K562 (cell line): ENCODE data around the gene TRAP1. TPM values are rescaled to one million over a fixed set of nuclear protein-coding genes. Genes with fewer than 3 reads are reported as not detected.

Experiments used
- ATAC-seq: fragments of 200-7000 bp; cut with Tn5 transposase; 3 replicates; pipeline ENCODE4 v1.9.1; 2020; ENCODE audit warnings: moderate library complexity
- BruUV-seq: library from RNA; stranded (reverse); fragments of 400-500 nt; replicated peaks from 2 replicates; lab custom pipeline; 2021; lab: Mats Ljungman, UMichigan
- CTCF ChIA-PET: fragments of 300-600 bp; formaldehyde crosslinking; extraction: SDS; loops from one replicate; lab custom pipeline; 2021; ENCODE audit warnings: low intra/inter-chr PET ratio; lab: Yijun Ruan, JAX
- POLR2A ChIA-PET: fragments of 300-600, 350-650 bp; sonication (Branson Sonifier 250); formaldehyde crosslinking; extraction: SDS; loops from one replicate; lab custom pipeline; 2021; ENCODE audit warnings: antibody characterized with exemption, inconsistent platforms; lab: Yijun Ruan, JAX
- DNase-seq, 4 experiments: peaks; one replicate each; pipeline versions ENCODE4 v3.0.0 to v3.0.0-alpha.2; 2011 to 2018; ENCODE audit warnings: low spot score in 3 of 4, mixed read lengths in 3 of 4; ENCODE audit errors: extremely low read depth in 1 of 4
- FAIRE-seq: peaks from 2 replicates; lab custom pipeline; 2011; peaks lifted over from hg19 to GRCh38; lab: Jason Lieb, UNC
- H2AFZ ChIP-seq: 2 replicates; pipeline ENCODE4 v1.6.0; 2011; ENCODE audit warnings: low read depth, low read length, control low read depth, inconsistent platforms
- H3K27ac ChIP-seq: fragments of 200-600 bp; 3 replicates; pipeline ENCODE4 v1.8.0; 2011; ENCODE audit warnings: low read depth, mild to moderate bottlenecking, control low read depth, inconsistent platforms, low read length, moderate library complexity, mixed read lengths; ENCODE audit errors: extremely low read depth
- H3K27me3 ChIP-seq, 2 experiments: fragments of 300-600 bp in 1 of 2; 2 replicates in 1 of 2; 3 replicates in 1 of 2; pipeline versions ENCODE4 v1.6.0 to v1.8.0; 2011; ENCODE audit warnings: inconsistent platforms in 2 of 2, low read length in 2 of 2, mild to moderate bottlenecking in 1 of 2, mixed read lengths in 1 of 2, moderate library complexity in 1 of 2; ENCODE audit not compliant: control insufficient read depth in 2 of 2, insufficient read depth in 2 of 2
- H3K36me3 ChIP-seq: fragments of 300-600 bp; 3 replicates; pipeline ENCODE4 v1.8.0; 2011; ENCODE audit warnings: mild to moderate bottlenecking, low read length, inconsistent platforms; ENCODE audit not compliant: control insufficient read depth, insufficient read depth
- H3K4me1 ChIP-seq, 2 experiments: fragments of 200-600 bp in 1 of 2; replicated peaks in 1 of 2; 2 replicates in 1 of 2; 3 replicates in 1 of 2; pipeline versions ENCODE4 v1.5.1 to v1.8.0; 2011; ENCODE audit warnings: inconsistent platforms in 2 of 2, low read length in 2 of 2, mild to moderate bottlenecking in 1 of 2, mixed read lengths in 1 of 2, moderate library complexity in 1 of 2; ENCODE audit not compliant: control insufficient read depth in 2 of 2, insufficient read depth in 2 of 2
- H3K4me2 ChIP-seq: 2 replicates; pipeline ENCODE4 v1.6.1; 2011; ENCODE audit warnings: low read length, control low read depth, inconsistent platforms, mixed read lengths; ENCODE audit not compliant: insufficient read depth
- H3K4me3 ChIP-seq: fragments of 200-600 bp; sonication (generic), shearing (Covaris generic); 2 replicates; pipeline ENCODE4 v1.5.1; 2016; ENCODE audit warnings: control low read depth, inconsistent platforms
- H3K79me2 ChIP-seq: fragments of 200-600 bp; 3 replicates; pipeline ENCODE4 v1.8.0; 2011; ENCODE audit warnings: low read length, inconsistent platforms; ENCODE audit not compliant: control insufficient read depth, insufficient read depth
- H3K9ac ChIP-seq, 2 experiments: 2 replicates each; pipeline versions ENCODE4 v1.6.0 to v1.6.1; 2011; ENCODE audit warnings: low read depth in 2 of 2, low read length in 2 of 2, control low read depth in 1 of 2, inconsistent platforms in 1 of 2, mild to moderate bottlenecking in 1 of 2, mixed read lengths in 1 of 2; ENCODE audit not compliant: insufficient read depth in 1 of 2
- H3K9me1 ChIP-seq: one replicate; pipeline ENCODE4 v1.6.0; 2011; ENCODE audit warnings: inconsistent platforms, mild to moderate bottlenecking, low read length, moderate library complexity; ENCODE audit not compliant: control insufficient read depth, insufficient read depth
- H3K9me3 ChIP-seq: replicated peaks from 2 replicates; pipeline ENCODE4 v1.5.1; 2011; ENCODE audit warnings: low read depth, low read length, inconsistent platforms; ENCODE audit not compliant: control insufficient read depth, insufficient read depth
- H4K20me1 ChIP-seq: replicated peaks from 2 replicates; pipeline ENCODE4 v1.6.1; 2011; ENCODE audit warnings: low read length, inconsistent platforms, mixed read lengths; ENCODE audit not compliant: control insufficient read depth, insufficient read depth
- BRD9 ChIP-seq: fragments of 450-650 bp; IDR thresholded peaks from 2 replicates; pipeline ENCODE4 v1.6.1; 2018; ENCODE audit warnings: low read depth; ENCODE audit not compliant: partially characterized antibody
- CBFA2T3 ChIP-seq: fragments of 450-650 bp; IDR thresholded peaks from 2 replicates; pipeline ENCODE4 v1.6.1; 2017
- GATAD2A ChIP-seq: fragments of 450-650 bp; IDR thresholded peaks from 2 replicates; pipeline ENCODE4 v1.6.1; 2017
- GTF2F1 ChIP-seq: IDR thresholded peaks from 2 replicates; pipeline ENCODE4 v1.6.1; 2011; ENCODE audit warnings: low read depth, low read length, improper control_type of control experiment
- MIER1 ChIP-seq: fragments of 450-650 bp; IDR thresholded peaks from 2 replicates; pipeline ENCODE4 v1.6.1; 2016; ENCODE audit warnings: antibody characterized with exemption, mild to moderate bottlenecking, low read depth
- NCOR1 ChIP-seq: fragments of 450-650 bp; IDR thresholded peaks from 2 replicates; pipeline ENCODE4 v1.6.1; 2016; ENCODE audit warnings: mild to moderate bottlenecking, moderate library complexity
- NFRKB ChIP-seq: fragments of 450-650 bp; IDR thresholded peaks from 2 replicates; pipeline ENCODE4 v1.6.1; 2016; ENCODE audit warnings: low read depth
- NR2C1 ChIP-seq, 2 experiments: fragments of 450-650 bp; IDR thresholded peaks; 2 replicates each; pipeline ENCODE4 v1.6.1; 2017; ENCODE audit warnings: mild to moderate bottlenecking in 2 of 2, antibody characterized with exemption in 1 of 2, inconsistent platforms in 1 of 2, missing compliant biosample characterization in 1 of 2, missing genetic modification characterization in 1 of 2
- PHF20 ChIP-seq: fragments of 450-650 bp; IDR thresholded peaks from 2 replicates; pipeline ENCODE4 v1.6.1; 2018; ENCODE audit not compliant: partially characterized antibody
- PML ChIP-seq: IDR thresholded peaks from 2 replicates; pipeline ENCODE4 v1.6.1; 2012; ENCODE audit warnings: low read length, inconsistent platforms
- THRAP3 ChIP-seq: fragments of 450-650 bp; IDR thresholded peaks from 2 replicates; pipeline ENCODE4 v1.6.1; 2016; ENCODE audit warnings: mild to moderate bottlenecking, inconsistent platforms, borderline replicate concordance
- TRIM24 ChIP-seq, 2 experiments: fragments of 450-650 bp; IDR thresholded peaks; 2 replicates each; pipeline ENCODE4 v1.6.1; 2016
- TRIM25 ChIP-seq: fragments of 450-650 bp; IDR thresholded peaks from 2 replicates; pipeline ENCODE4 v1.7.0; 2016; ENCODE audit warnings: borderline replicate concordance
- ZFX ChIP-seq: sonication (generic); formaldehyde crosslinking; IDR thresholded peaks from 2 replicates; pipeline ENCODE4 v1.8.0; 2022; ENCODE audit warnings: mild to moderate bottlenecking, missing genetic modification reagents, moderate library complexity
- ZKSCAN3 ChIP-seq: fragments of 250-450 bp; sonication (Bioruptor Pico); IDR thresholded peaks from 2 replicates; pipeline ENCODE4 v1.4.0; 2020
- ZNF212 ChIP-seq: fragments of 450-650 bp; formaldehyde crosslinking; IDR thresholded peaks from 2 replicates; pipeline ENCODE4 v1.4.0; 2020; ENCODE audit warnings: mild to moderate bottlenecking
- ZNF282 ChIP-seq: sonication (generic); formaldehyde crosslinking; IDR thresholded peaks from 2 replicates; pipeline ENCODE4 v1.8.1; 2023; ENCODE audit warnings: missing genetic modification reagents
- WGBS: fragments of 100-300 bp; shearing (Covaris generic); methylation state at CpG from one replicate; pipeline ENCODE4 v1.1.6; 2016; ENCODE audit warnings: low coverage, mixed read lengths; ENCODE audit not compliant: insufficient coverage; ENCODE audit errors: missing lambda C conversion rate; 5-methylcytosine and 5-hydroxymethylcytosine counted together
- in situ Hi-C: fragments of 300-500 bp; cut with MboI; formaldehyde crosslinking; loops from 4 replicates; pipeline ENCODE4 v1.15.0; 2018; ENCODE audit warnings: inconsistent platforms, mixed read lengths
- intact Hi-C: fragments of 100-400 bp; cut with micrococcal nuclease; formaldehyde crosslinking; loops from 2 replicates; pipeline ENCODE4 v1.14.2; 2022
- polyA plus RNA-seq, 8 experiments: library from polyadenylated mRNA; depleted of rRNA in 4 of 8; stranded (reverse) in 5 of 8; unstranded in 3 of 8; fragments of >200 nt; fragmentation: Nextera tagmentation in 2 of 8; fragmentation: Illumina TruSeq in 1 of 8; extraction: Ambion mirVana in 2 of 8; extraction: Trizol in 1 of 8; gene quantifications; 2 replicates each; pipeline versions ENCODE4 v1.2.1 to v1.2.3, GENCODE V29; 2011 to 2014; ENCODE audit warnings: inconsistent platforms in 1 of 8, missing spikeins in 1 of 8
- total RNA-seq, 7 experiments: library from RNA; depleted of rRNA in 6 of 7; stranded (reverse); fragments of >200 nt in 6 of 7; fragmentation: Illumina TruSeq in 2 of 7; extraction: Trizol in 2 of 7; gene quantifications; 2 replicates each; pipeline versions ENCODE4 v1.2.1 to v1.2.3, GENCODE V29; 2011 to 2021; ENCODE audit warnings: low replicate concordance in 1 of 7

Gene TRAP1
- total and polyA plus RNA-seq, 9 of the 15 experiments (the other 6 are each of a cell fraction or from before 2014, with no cell fraction given) = 19.1 to 436 (median 301) TPM

DNA sequence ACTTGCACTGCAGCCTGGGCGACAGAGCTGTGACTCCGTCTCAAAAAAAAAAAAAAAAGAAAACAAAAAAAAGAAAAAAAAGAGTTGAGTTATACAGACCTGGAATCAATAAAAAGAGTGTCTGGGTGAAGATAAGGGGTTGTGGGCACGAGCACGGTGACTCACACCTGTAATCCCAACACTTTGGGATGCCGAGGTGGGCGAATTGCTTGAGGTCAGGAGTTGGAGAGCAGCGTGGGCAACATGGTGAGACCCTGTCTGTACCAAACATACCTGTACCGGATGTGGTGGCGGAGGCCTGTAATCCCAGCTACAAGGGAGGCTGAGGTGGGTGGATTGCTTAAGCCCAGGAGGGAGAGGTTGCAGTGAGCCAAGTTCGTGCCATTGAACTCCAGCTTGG, 1.3 kb upstream of the TRAP1 start:
- POLR2A ChIA-PET = interaction anchor here (0.6 to 2.3 kb wide), 4 partner anchors 9 to 22 kb away, joined by 3 to 6 read pairs (median 4); no protein-coding TSS in a partner anchor
- H3K9me1 ChIP-seq = peaks cover 7% of the 10 kb centered on the region
- peaks cover 15 to 36% of the 10 kb centered on the region in 2 experiments for H3K4me1 ChIP-seq
- TF ChIP-seq PHF20 = no peak
- 0 out of 4 replicates have a peak, but pooled peaks of 1 of the 2 experiments have one; percentile 14 for TF ChIP-seq TRIM24 (IDR thresholded peaks at IDR 0.05)
- TF ChIP-seq ZNF282 (CRISPR knock-in tag) = no peak
- TF ChIP-seq GATAD2A = no peak
- peak; percentile 42; the same call in 1 of the 2 replicates for TF ChIP-seq CBFA2T3
- no peak for TF ChIP-seq GTF2F1
- WGBS = 73% methylated on average over 8 of the region's 10 CpGs
- no peaks in the 10 kb centered on the region; the same call in 1 of the 2 replicates for H4K20me1 ChIP-seq
- no peak for DNase-seq
- H3K36me3 ChIP-seq = peaks cover 24% of the 10 kb centered on the region
- peak overlapping the region in 1 of 2 experiments; percentile 95; a peak in 1 of 4 replicates for H3K9ac ChIP-seq
- BruUV-seq = no TSS peak
- no peak overlapping the region for H3K4me3 ChIP-seq
- in situ Hi-C loops (no loop called here), intact Hi-C loops (no loop called here)
- H3K27me3 ChIP-seq = no peaks in the 10 kb centered on the region
- FAIRE-seq = no peak
- H3K4me2 ChIP-seq = peak overlapping the region; percentile 99
- CTCF ChIA-PET = no interaction called here
- 0 out of 2 replicates have a peak, but pooled peaks cover 1% of the 10 kb centered on the region for H3K9me3 ChIP-seq
- ATAC-seq = no peak
- H2AFZ ChIP-seq = no peak overlapping the region
- H3K79me2 ChIP-seq = peaks cover 46% of the 10 kb centered on the region
- no peak overlapping the region for H3K27ac ChIP-seq

GRCh38 chr16:3718019-3718391, 681 bp upstream of the TRAP1 start:
- peak overlapping the region; percentile 95 for H3K27ac ChIP-seq
- H3K36me3 ChIP-seq = peaks cover 30% of the 10 kb centered on the region
- H2AFZ ChIP-seq = peak overlapping the region; percentile 93
- 0 out of 2 replicates have a peak, but pooled peaks cover 1% of the 10 kb centered on the region for H3K9me3 ChIP-seq
- intact Hi-C loops (no loop called here), in situ Hi-C loops (no loop called here)
- peak; percentile 75 for FAIRE-seq
- POLR2A ChIA-PET = interaction anchor here (0.9 to 2.3 kb wide), 7 partner anchors 10 to 358 kb away, joined by 3 to 6 read pairs (median 3); partner anchors contain the start of gene CREBBP
- peak overlapping the region; percentile 95 to 98 for H3K9ac ChIP-seq
- TSS peak; percentile 96 for BruUV-seq
- H3K27me3 ChIP-seq = no peaks in the 10 kb centered on the region
- H3K9me1 ChIP-seq = peaks cover 9% of the 10 kb centered on the region
- H3K4me3 ChIP-seq = peak overlapping the region; percentile 97
- H3K4me2 ChIP-seq = peak overlapping the region; percentile 99
- CTCF ChIA-PET = no interaction called here
- no peaks in the 10 kb centered on the region; the same call in 1 of the 2 replicates for H4K20me1 ChIP-seq
- WGBS = 18% methylated on average over 5 of the region's 5 CpGs
- peaks cover 52% of the 10 kb centered on the region for H3K79me2 ChIP-seq
- DNase-seq = no peak
- no peak for ATAC-seq
- peaks cover 21 to 42% of the 10 kb centered on the region in 2 experiments for H3K4me1 ChIP-seq
- TF ChIP-seq ZKSCAN3 (CRISPR knock-in tag) = no peak
- TF ChIP-seq NCOR1 = 0 out of 2 replicates have a peak, but pooled peaks have one; percentile 4
- peak; percentile 1; the same call in 1 of the 2 replicates for TF ChIP-seq PML
- TF ChIP-seq BRD9 = peak; percentile 47
- TF ChIP-seq NR2C1 (IDR thresholded peaks at IDR 0.05) = peak; percentile 16; the same call in 1 of the 2 replicates
- no peak for TF ChIP-seq NR2C1 (tag; IDR thresholded peaks at IDR 0.05)
- TF ChIP-seq MIER1 = 0 out of 2 replicates have a peak, but pooled peaks have one; percentile 58
- peak; percentile 33; the same call in 1 of the 2 replicates for TF ChIP-seq NFRKB
- no peak for TF ChIP-seq ZFX
- 0 out of 2 replicates have a peak, but pooled peaks have one; percentile 7 for TF ChIP-seq TRIM25
- no peak for TF ChIP-seq ZNF212
- TF ChIP-seq THRAP3 = 0 out of 2 replicates have a peak, but pooled peaks have one; percentile 66
